ENCODE measurements around the gene MICU1.
"Not testable (repeated sequence)": the region's sequence is repeated elsewhere in the genome, so short reads cannot be mapped to it uniquely, and the experiment has no call there.

Gene MICU1

DNA sequence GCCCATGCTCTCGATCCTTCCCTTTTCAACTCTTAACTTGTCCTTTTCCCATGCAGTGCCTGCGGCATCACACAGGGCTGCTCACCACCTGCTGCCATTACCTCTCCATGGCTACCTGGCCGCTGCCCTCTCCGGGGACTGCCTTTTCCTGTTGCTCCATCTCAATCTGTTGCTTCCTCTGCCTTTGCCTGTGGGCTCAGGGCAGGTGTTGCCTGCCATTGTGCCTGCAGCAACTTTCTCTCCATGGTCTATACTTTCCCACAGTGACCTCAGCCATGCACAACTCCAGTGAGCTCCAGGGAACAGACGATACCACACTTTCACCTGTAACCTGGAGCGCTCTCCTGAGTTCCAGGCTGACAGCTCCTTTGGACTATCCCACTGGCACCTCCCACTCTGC, 274.4 kb downstream of the MICU1 start:
- no peak overlapping the region for H3K9ac ChIP-seq
- H3K27me3 ChIP-seq (ENCODE audit: insufficient read depth, low read depth) = no peaks in the 10 kb centered on the region
- H3K36me3 ChIP-seq (ENCODE audit: insufficient read depth) = no peaks in the 10 kb centered on the region
- H4K20me1 ChIP-seq (ENCODE audit: insufficient read depth) = no peaks in the 10 kb centered on the region
- TF ChIP-seq, protein P1, sequence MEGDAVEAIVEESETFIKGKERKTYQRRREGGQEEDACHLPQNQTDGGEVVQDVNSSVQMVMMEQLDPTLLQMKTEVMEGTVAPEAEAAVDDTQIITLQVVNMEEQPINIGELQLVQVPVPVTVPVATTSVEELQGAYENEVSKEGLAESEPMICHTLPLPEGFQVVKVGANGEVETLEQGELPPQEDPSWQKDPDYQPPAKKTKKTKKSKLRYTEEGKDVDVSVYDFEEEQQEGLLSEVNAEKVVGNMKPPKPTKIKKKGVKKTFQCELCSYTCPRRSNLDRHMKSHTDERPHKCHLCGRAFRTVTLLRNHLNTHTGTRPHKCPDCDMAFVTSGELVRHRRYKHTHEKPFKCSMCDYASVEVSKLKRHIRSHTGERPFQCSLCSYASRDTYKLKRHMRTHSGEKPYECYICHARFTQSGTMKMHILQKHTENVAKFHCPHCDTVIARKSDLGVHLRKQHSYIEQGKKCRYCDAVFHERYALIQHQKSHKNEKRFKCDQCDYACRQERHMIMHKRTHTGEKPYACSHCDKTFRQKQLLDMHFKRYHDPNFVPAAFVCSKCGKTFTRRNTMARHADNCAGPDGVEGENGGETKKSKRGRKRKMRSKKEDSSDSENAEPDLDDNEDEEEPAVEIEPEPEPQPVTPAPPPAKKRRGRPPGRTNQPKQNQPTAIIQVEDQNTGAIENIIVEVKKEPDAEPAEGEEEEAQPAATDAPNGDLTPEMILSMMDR (conservative IDR thresholded peaks at IDR 0.05; ENCODE audit: low read depth, low read length) = no peak
- peaks cover 11% of the 10 kb centered on the region; the same call in 1 of the 2 replicates for H3K79me2 ChIP-seq (ENCODE audit: insufficient read depth, low read depth)
- H3K4me2 ChIP-seq = no peak overlapping the region
- no peak overlapping the region for H3K27ac ChIP-seq
- H2AFZ ChIP-seq (ENCODE audit: low read depth) = no peak overlapping the region
- H3K4me1 ChIP-seq (ENCODE audit: low read depth, poor library complexity, severe bottlenecking) = peaks cover 6% of the 10 kb centered on the region
- H3K4me3 ChIP-seq (IDR thresholded peaks at IDR 0.05; ENCODE audit: insufficient read depth, low read depth, low read length) = no peak overlapping the region

DNA sequence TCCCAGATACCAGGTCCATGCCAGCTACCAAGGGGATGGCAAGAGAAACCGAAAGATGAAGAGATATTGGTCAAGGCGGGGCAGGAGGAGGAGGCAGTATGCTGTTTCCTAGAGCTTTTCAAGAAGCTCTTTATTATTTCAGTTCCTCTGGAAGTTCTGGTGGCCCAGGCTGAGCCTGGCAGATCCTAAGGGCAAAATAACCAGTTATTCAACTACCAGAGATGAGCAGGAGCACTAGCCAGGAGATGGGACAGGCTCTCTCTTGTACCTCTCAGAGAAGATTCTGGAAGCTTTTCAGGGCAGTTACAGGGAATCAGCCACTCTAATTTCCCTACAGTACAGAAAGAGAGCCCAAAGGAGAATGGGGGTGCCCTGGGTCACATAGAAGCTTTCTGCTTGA, 276.4 kb downstream of the MICU1 start:
- Histone ChIP-seq H4K20me1 (ENCODE audit: insufficient read depth) (no peaks in the 10 kb centered on the region), H3K27me3 (ENCODE audit: insufficient read depth, low read depth) (no peaks in the 10 kb centered on the region), H3K4me3 (IDR thresholded peaks at IDR 0.05; ENCODE audit: insufficient read depth, low read depth, low read length) (no peak overlapping the region), H3K4me2 (no peak overlapping the region), H3K27ac (no peak overlapping the region), H3K79me2 (ENCODE audit: insufficient read depth, low read depth) (peaks cover 11% of the 10 kb centered on the region; the same call in 1 of the 2 replicates), H3K4me1 (ENCODE audit: low read depth, poor library complexity, severe bottlenecking) (peaks cover 6% of the 10 kb centered on the region), H3K36me3 (ENCODE audit: insufficient read depth) (no peaks in the 10 kb centered on the region), H3K9ac (no peak overlapping the region), H2AFZ (ENCODE audit: low read depth) (no peak overlapping the region)
- TF ChIP-seq, protein P1 (conservative IDR thresholded peaks at IDR 0.05; ENCODE audit: low read depth, low read length) = no peak

DNA sequence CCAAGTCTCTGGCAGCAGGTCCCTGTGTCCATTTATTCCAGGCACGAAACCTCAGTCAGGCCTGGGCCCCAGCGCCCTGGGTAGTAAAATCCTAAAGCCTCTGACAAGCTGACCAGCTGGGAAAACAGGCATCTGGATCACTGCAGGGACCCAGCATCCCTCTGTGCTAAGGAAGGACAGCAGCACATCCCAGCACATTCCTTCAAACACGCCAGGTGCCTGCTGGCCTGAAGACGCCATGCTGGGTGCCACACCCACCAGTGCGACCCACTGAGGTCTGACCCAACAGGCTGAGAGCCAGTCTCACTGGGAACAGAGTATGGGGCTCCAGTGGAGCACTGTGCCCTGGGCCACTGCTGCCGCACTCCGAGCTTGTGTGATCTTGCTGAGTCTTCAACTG, 277.6 kb downstream of the MICU1 start:
- Histone ChIP-seq H3K36me3 (ENCODE audit: insufficient read depth) (no peaks in the 10 kb centered on the region), H4K20me1 (ENCODE audit: insufficient read depth) (no peaks in the 10 kb centered on the region), H3K9ac (no peak overlapping the region), H3K4me2 (no peak overlapping the region), H2AFZ (ENCODE audit: low read depth) (no peak overlapping the region), H3K27me3 (ENCODE audit: insufficient read depth, low read depth) (no peaks in the 10 kb centered on the region), H3K4me1 (ENCODE audit: low read depth, poor library complexity, severe bottlenecking) (peaks cover 4% of the 10 kb centered on the region), H3K79me2 (ENCODE audit: insufficient read depth, low read depth) (peaks cover 4% of the 10 kb centered on the region; the same call in 1 of the 2 replicates), H3K4me3 (IDR thresholded peaks at IDR 0.05; ENCODE audit: insufficient read depth, low read depth, low read length) (no peak overlapping the region), H3K27ac (no peak overlapping the region)
- TF ChIP-seq, protein P1 (conservative IDR thresholded peaks at IDR 0.05; ENCODE audit: low read depth, low read length) = no peak

DNA sequence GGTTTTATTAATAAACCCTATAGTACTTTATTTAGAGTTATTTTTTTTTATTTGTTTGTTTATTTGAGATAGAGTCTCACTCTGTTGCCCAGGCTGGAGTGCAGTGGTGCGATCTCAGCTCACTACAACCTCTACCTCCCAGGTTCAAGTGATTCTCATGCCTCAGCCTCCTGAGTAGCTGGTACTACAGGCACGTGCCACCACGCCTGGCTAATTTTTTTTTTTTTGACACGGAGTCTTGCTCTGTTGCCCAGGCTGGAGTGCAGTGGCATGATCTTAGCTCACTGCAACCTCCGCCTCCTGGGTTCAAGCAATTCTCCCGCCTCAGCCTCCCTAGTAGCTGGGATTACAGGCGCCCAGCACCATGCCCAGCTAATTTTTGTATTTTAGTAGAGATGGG, 279.8 kb downstream of the MICU1 start:
- not testable (repeated sequence) for H3K36me3 ChIP-seq (ENCODE audit: insufficient read depth); H2AFZ ChIP-seq (ENCODE audit: low read depth); H3K4me3 ChIP-seq (IDR thresholded peaks at IDR 0.05; ENCODE audit: insufficient read depth, low read depth, low read length); H3K27me3 ChIP-seq (ENCODE audit: insufficient read depth, low read depth); H4K20me1 ChIP-seq (ENCODE audit: insufficient read depth); H3K27ac ChIP-seq; H3K4me1 ChIP-seq (ENCODE audit: low read depth, poor library complexity, severe bottlenecking); H3K9ac ChIP-seq; H3K79me2 ChIP-seq (ENCODE audit: insufficient read depth, low read depth); H3K4me2 ChIP-seq

DNA sequence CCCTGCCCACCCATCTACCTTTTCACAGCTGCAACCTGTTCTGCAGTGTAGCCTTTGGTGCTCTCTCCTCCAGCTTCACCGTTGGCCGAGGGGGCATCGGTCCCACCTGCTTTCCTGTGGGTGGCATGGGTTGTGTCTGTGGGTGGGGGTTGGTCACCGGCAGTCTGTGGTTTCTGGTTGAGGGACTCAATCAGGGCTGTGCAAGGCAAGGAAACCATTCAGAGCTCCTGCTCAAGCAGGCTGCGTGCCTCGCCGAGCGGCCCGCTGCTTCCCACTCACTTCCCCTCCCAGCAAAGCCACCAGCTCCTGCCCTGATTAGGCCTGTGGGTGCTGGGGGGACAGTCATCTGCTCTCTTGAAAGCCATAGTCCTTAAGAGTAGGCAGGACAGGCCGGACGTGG, 280.9 kb downstream of the MICU1 start:
- Histone ChIP-seq H3K9ac (no peak overlapping the region), H3K79me2 (ENCODE audit: insufficient read depth, low read depth) (no peaks in the 10 kb centered on the region), H2AFZ (ENCODE audit: low read depth) (no peak overlapping the region), H3K36me3 (ENCODE audit: insufficient read depth) (no peaks in the 10 kb centered on the region), H3K4me3 (IDR thresholded peaks at IDR 0.05; ENCODE audit: insufficient read depth, low read depth, low read length) (no peak overlapping the region), H3K4me2 (no peak overlapping the region), H3K4me1 (ENCODE audit: low read depth, poor library complexity, severe bottlenecking) (peaks cover 5% of the 10 kb centered on the region), H4K20me1 (ENCODE audit: insufficient read depth) (no peaks in the 10 kb centered on the region), H3K27me3 (ENCODE audit: insufficient read depth, low read depth) (no peaks in the 10 kb centered on the region), H3K27ac (no peak overlapping the region)
- TF ChIP-seq, protein P1 (conservative IDR thresholded peaks at IDR 0.05; ENCODE audit: low read depth, low read length) = no peak

Measured in KMS-11 (cell line).